Liver (tissue), 9 donors: ENCODE data around the gene SNX5. TPM values are rescaled to one million over a fixed set of nuclear protein-coding genes. Genes with fewer than 3 reads are reported as not detected.

Experiments used
- DNase-seq: peaks from one replicate; pipeline ENCODE4 v3.0.0-alpha.2; 2017; ENCODE audit warnings: low spot score
- H3K27ac ChIP-seq, 2 donors: one replicate each; pipeline ENCODE4 v1.7.0; 2013; ENCODE audit warnings: inconsistent platforms in 2 of 2, low read length in 2 of 2, control low read depth in 1 of 2, low read depth in 1 of 2, mild to moderate bottlenecking in 1 of 2
- H3K27me3 ChIP-seq, 4 donors: one replicate each; pipeline versions ENCODE4 v1.6.1 to v1.7.0; 2013; ENCODE audit warnings: low read length in 3 of 4, inconsistent platforms in 1 of 4, mild to moderate bottlenecking in 1 of 4, moderate library complexity in 1 of 4; ENCODE audit not compliant: control insufficient read depth in 4 of 4, insufficient read depth in 4 of 4
- H3K36me3 ChIP-seq, 4 donors: one replicate each; pipeline versions ENCODE4 v1.6.1 to v1.7.0; 2013; ENCODE audit warnings: low read length in 3 of 4, mild to moderate bottlenecking in 3 of 4, low read depth in 1 of 4, moderate library complexity in 1 of 4; ENCODE audit not compliant: control insufficient read depth in 4 of 4, insufficient read depth in 3 of 4
- H3K4me1 ChIP-seq, 4 donors: one replicate each; pipeline versions ENCODE4 v1.6.1 to v1.7.0; 2013; ENCODE audit warnings: low read length in 3 of 4, mild to moderate bottlenecking in 3 of 4, moderate library complexity in 1 of 4; ENCODE audit not compliant: control insufficient read depth in 4 of 4, insufficient read depth in 4 of 4
- H3K4me3 ChIP-seq, 3 donors: one replicate each; pipeline versions ENCODE4 v1.6.1 to v1.7.0; 2013; ENCODE audit warnings: low read length in 3 of 3, control low read depth in 1 of 3, low read depth in 1 of 3, mild to moderate bottlenecking in 1 of 3
- H3K9ac ChIP-seq, 2 donors: one replicate each; pipeline ENCODE4 v1.7.0; 2013; ENCODE audit warnings: low read length in 2 of 2, mild to moderate bottlenecking in 2 of 2, moderate library complexity in 2 of 2, control low read depth in 1 of 2, low read depth in 1 of 2
- H3K9me3 ChIP-seq, 4 donors: one replicate each; pipeline versions ENCODE4 v1.6.1 to v1.7.0; 2013; ENCODE audit warnings: low read length in 3 of 4; ENCODE audit not compliant: control insufficient read depth in 4 of 4
- ATF3 ChIP-seq: IDR thresholded peaks from 2 replicates; pipeline ENCODE4 v1.6.1; 2016; ENCODE audit warnings: antibody characterized with exemption
- CTCF ChIP-seq: fragments of 150-350 bp; IDR thresholded peaks from 2 replicates; pipeline ENCODE4 v1.5.1; 2017; ENCODE audit warnings: improper control_type of control experiment, low read depth, low read length; ENCODE audit not compliant: missing input control
- EGR1 ChIP-seq, 2 donors: IDR thresholded peaks; 2 replicates each; pipeline ENCODE4 v1.6.1; 2016 to 2018; ENCODE audit warnings: antibody characterized with exemption in 2 of 2, low read depth in 2 of 2
- FOXA1 ChIP-seq: IDR thresholded peaks from 2 replicates; pipeline ENCODE4 v1.6.1; 2016; ENCODE audit warnings: antibody characterized with exemption
- FOXA2 ChIP-seq: IDR thresholded peaks from 2 replicates; pipeline ENCODE4 v1.6.1; 2016; ENCODE audit warnings: antibody characterized with exemption
- GABPA ChIP-seq, 2 donors: IDR thresholded peaks in 1 of 2; conservative IDR thresholded peaks in 1 of 2; 2 replicates each; pipeline ENCODE4 v1.6.1; 2016; ENCODE audit warnings: antibody characterized with exemption in 2 of 2, mild to moderate bottlenecking in 1 of 2, moderate library complexity in 1 of 2
- HNF4G ChIP-seq: IDR thresholded peaks from 2 replicates; pipeline ENCODE4 v1.6.1; 2016; ENCODE audit warnings: antibody characterized with exemption
- JUND ChIP-seq, 2 donors: IDR thresholded peaks; 2 replicates each; pipeline ENCODE4 v1.6.1; 2016; ENCODE audit warnings: antibody characterized with exemption in 2 of 2
- MAX ChIP-seq: IDR thresholded peaks from 2 replicates; pipeline ENCODE4 v1.6.1; 2016; ENCODE audit warnings: antibody characterized with exemption
- NR2F2 ChIP-seq: IDR thresholded peaks from 2 replicates; pipeline ENCODE4 v1.6.1; 2016; ENCODE audit warnings: antibody characterized with exemption
- RAD21 ChIP-seq, 2 donors: IDR thresholded peaks; 2 replicates each; pipeline ENCODE4 v1.6.1; 2016; ENCODE audit warnings: antibody characterized with exemption in 2 of 2, mild to moderate bottlenecking in 2 of 2
- REST ChIP-seq: IDR thresholded peaks from 2 replicates; pipeline ENCODE4 v1.6.1; 2016; ENCODE audit warnings: antibody characterized with exemption, mild to moderate bottlenecking
- SP1 ChIP-seq: IDR thresholded peaks from 2 replicates; pipeline ENCODE4 v1.6.1; 2018; ENCODE audit warnings: antibody characterized with exemption, mild to moderate bottlenecking
- YY1 ChIP-seq: IDR thresholded peaks from 2 replicates; pipeline ENCODE4 v1.6.1; 2016; ENCODE audit warnings: antibody characterized with exemption, mild to moderate bottlenecking
- ZBTB33 ChIP-seq: IDR thresholded peaks from 2 replicates; pipeline ENCODE4 v1.6.1; 2016; ENCODE audit warnings: antibody characterized with exemption
- WGBS: extraction: QIAGEN DNeasy Blood & Tissue Kit; methylation state at CpG from one replicate; pipeline ENCODE4 v1.1.7; 2013; 5-methylcytosine and 5-hydroxymethylcytosine counted together
- polyA plus RNA-seq, 2 donors: library from polyadenylated mRNA; stranded (reverse) in 1 of 2; unstranded in 1 of 2; fragments of 200-250 nt in 1 of 2; fragments of >200 nt in 1 of 2; fragmentation: Nextera tagmentation in 1 of 2; extraction: Ambion mirVana in 1 of 2; gene quantifications; one replicate each; pipeline versions ENCODE4 v1.2.1 to v1.2.3, GENCODE V29; 2013 to 2015
- total RNA-seq, 2 donors: library from RNA; depleted of rRNA; stranded (reverse); fragments of >200 nt; gene quantifications; one replicate each; pipeline ENCODE4 v1.2.3, GENCODE V29; 2014
- donor health status: healthy.
- donor health status: healthy.
- donor health status: healthy.
- donor health status: healthy.
- donor health status: healthy.

Gene SNX5
- total and polyA plus RNA-seq, 4 donors = 32.8 to 77.8 (median 46.2) TPM

- Histone ChIP-seq H3K4me1 (peaks cover 0 to 3% (median 0%) of the 10 kb centered on the region in 4 donors), H3K9me3 (no peaks in the 10 kb centered on the region), H3K4me3 (no peak overlapping the region), H3K27me3 (no peaks in the 10 kb centered on the region), H3K9ac (no peak overlapping the region), H3K27ac (no peak overlapping the region), H3K36me3 (peaks cover 7 to 79% (median 65%) of the 10 kb centered on the region in 4 donors)
- WGBS = 96% methylated on average over 5 of the region's 5 CpGs
- DNase-seq = no peak
- TF ChIP-seq REST = no peak
- no peak for TF ChIP-seq EGR1 (IDR thresholded peaks at IDR 0.05; ENCODE audit: low read depth in 2 of 2)
- TF ChIP-seq HNF4G = no peak
- TF ChIP-seq MAX = no peak
- TF ChIP-seq YY1 = no peak
- no peak for TF ChIP-seq FOXA1
- TF ChIP-seq RAD21 (IDR thresholded peaks at IDR 0.05) = no peak
- TF ChIP-seq SP1 = no peak
Measured at GRCh38 chr20:17946040-17946439, 22.6 kb downstream of the SNX5 start.

GRCh38 chr20:17944854-17945474, 23.6 kb downstream of the SNX5 start:
- 95% methylated on average over 4 of the region's 4 CpGs for WGBS
- no peak for TF ChIP-seq JUND (IDR thresholded peaks at IDR 0.05)
- Histone ChIP-seq H3K4me3 (no peak overlapping the region), H3K9me3 (no peaks in the 10 kb centered on the region), H3K36me3 (peaks cover 5 to 68% (median 58%) of the 10 kb centered on the region in 4 donors), H3K27me3 (no peaks in the 10 kb centered on the region), H3K4me1 (peaks cover 0 to 4% (median 1%) of the 10 kb centered on the region in 4 donors), H3K27ac (no peak overlapping the region), H3K9ac (no peak overlapping the region)
- no peak for DNase-seq

- Histone ChIP-seq H3K4me1 (peaks cover 0 to 17% (median 4%) of the 10 kb centered on the region in 4 donors), H3K27ac (no peak overlapping the region), H3K36me3 (peaks cover 4 to 55% (median 42%) of the 10 kb centered on the region in 4 donors), H3K9me3 (no peaks in the 10 kb centered on the region), H3K4me3 (no peak overlapping the region), H3K27me3 (no peaks in the 10 kb centered on the region), H3K9ac (no peak overlapping the region)
- DNase-seq = no peak
- WGBS = 70% methylated on average over 3 of the region's 3 CpGs
- no peak for TF ChIP-seq YY1
- TF ChIP-seq REST = no peak
- TF ChIP-seq ZBTB33 = no peak
- TF ChIP-seq CTCF = no peak
- no peak for TF ChIP-seq HNF4G
- TF ChIP-seq EGR1 (IDR thresholded peaks at IDR 0.05; ENCODE audit: low read depth in 2 of 2) = no peak
- no peak for TF ChIP-seq SP1
- TF ChIP-seq ATF3 = no peak
- TF ChIP-seq FOXA1 = no peak
- TF ChIP-seq JUND (IDR thresholded peaks at IDR 0.05) = no peak
- no peak for TF ChIP-seq GABPA (IDR thresholded peaks at IDR 0.05 in 1 of 2, conservative IDR thresholded peaks at IDR 0.05 in 1 of 2)
- TF ChIP-seq FOXA2 = no peak
- TF ChIP-seq NR2F2 = no peak
Measured at GRCh38 chr20:17943343-17943742, 25.3 kb downstream of the SNX5 start.
